GM12873 (cell line): ENCODE data around the gene DSG4.
A peak's percentile ranks its signal among the peaks of the same experiment; 100 is the strongest.

Experiments
- CTCF ChIP-seq: IDR thresholded peaks from 2 replicates; pipeline ENCODE4 v1.5.1; 2012; ENCODE audit warnings: low read depth, mild to moderate bottlenecking, moderate library complexity, low read length, control low read depth; ENCODE audit not compliant: insufficient read depth; ENCODE audit errors: missing control alignments

Gene DSG4

GRCh38 chr18:31410716-31411483 lies 34.3 kb downstream of the DSG4 start:
- no peak for TF ChIP-seq CTCF

- no peak for TF ChIP-seq CTCF
These were observed 36.6 kb downstream of the DSG4 start for GRCh38 chr18:31413137-31413536.

GRCh38 chr18:31417850-31418249 lies 41.3 kb downstream of the DSG4 start:
- TF ChIP-seq CTCF: no peak

- no peak for TF ChIP-seq CTCF
These were observed 42.9 kb downstream of the DSG4 start for GRCh38 chr18:31419457-31419932.

- TF ChIP-seq CTCF: no peak
These were observed 43.5 kb downstream of the DSG4 start for GRCh38 chr18:31420032-31420431.

- no peak for TF ChIP-seq CTCF
These were observed 43.9 kb downstream of the DSG4 start for GRCh38 chr18:31420524-31420923.

- TF ChIP-seq CTCF: peak; percentile 88
These were observed 47.9 kb downstream of the DSG4 start for GRCh38 chr18:31424383-31424988.
